ENCODE data around the gene CFAP90. TPM values are rescaled to one million over a fixed set of nuclear protein-coding genes. Genes with fewer than 3 reads are reported as not detected.

Gene CFAP90
- polyA plus RNA-seq, 3 donors: 0.19 to 1.6 TPM; not detected in 1

- H3K27ac ChIP-seq (ENCODE audit: low read depth, low read length): no peak overlapping the region
- 1% methylated on average over 41 of the region's 41 CpGs for WGBS, 3 donors
Observed at GRCh38 chr5:7869474-7870136, 18.7 kb upstream of the CFAP90 start.

- 0 to 1% (median 0%) methylated on average over 71 to 83 of the region's 83 CpGs for WGBS, 3 donors
Observed at GRCh38 chr5:7868773-7869473, 18.0 kb upstream of the CFAP90 start, which contains the start of the genes FASTKD3 and MTRR. Gene FASTKD3 (minus strand): TSS chr5:7869031. CDS start chr5:7868083, 948 bp downstream. Gene MTRR (plus strand): TSS chr5:7869148. CDS start chr5:7870795, 1,647 bp downstream.

GRCh38 chr5:7868427-7868772 is 17.5 kb upstream of the CFAP90 start:
- 0% methylated on average over 8 of the region's 8 CpGs for WGBS, 3 donors

More at GRCh38 chr5:7868773-7869473, 18.0 kb upstream of the CFAP90 start, which contains the start of the genes FASTKD3 and MTRR:
- H3K27ac ChIP-seq (ENCODE audit: low read depth, low read length): no peak within 1 kb of the TSS

GRCh38 chr5:7867260-7867659 is 16.3 kb upstream of the CFAP90 start:
- H3K27ac ChIP-seq (ENCODE audit: low read depth, low read length): no peak overlapping the region
- 51 to 76% (median 66%) methylated on average over 3 of the region's 3 CpGs for WGBS, 3 donors

More at GRCh38 chr5:7868427-7868772, 17.5 kb upstream of the CFAP90 start:
- H3K27ac ChIP-seq (ENCODE audit: low read depth, low read length): no peak overlapping the region

GRCh38 chr5:7866196-7866595 is 15.3 kb upstream of the CFAP90 start:
- WGBS, 3 donors: 80 to 92% (median 87%) methylated on average over 2 of the region's 2 CpGs
- no peak overlapping the region for H3K27ac ChIP-seq (ENCODE audit: low read depth, low read length)

DNA sequence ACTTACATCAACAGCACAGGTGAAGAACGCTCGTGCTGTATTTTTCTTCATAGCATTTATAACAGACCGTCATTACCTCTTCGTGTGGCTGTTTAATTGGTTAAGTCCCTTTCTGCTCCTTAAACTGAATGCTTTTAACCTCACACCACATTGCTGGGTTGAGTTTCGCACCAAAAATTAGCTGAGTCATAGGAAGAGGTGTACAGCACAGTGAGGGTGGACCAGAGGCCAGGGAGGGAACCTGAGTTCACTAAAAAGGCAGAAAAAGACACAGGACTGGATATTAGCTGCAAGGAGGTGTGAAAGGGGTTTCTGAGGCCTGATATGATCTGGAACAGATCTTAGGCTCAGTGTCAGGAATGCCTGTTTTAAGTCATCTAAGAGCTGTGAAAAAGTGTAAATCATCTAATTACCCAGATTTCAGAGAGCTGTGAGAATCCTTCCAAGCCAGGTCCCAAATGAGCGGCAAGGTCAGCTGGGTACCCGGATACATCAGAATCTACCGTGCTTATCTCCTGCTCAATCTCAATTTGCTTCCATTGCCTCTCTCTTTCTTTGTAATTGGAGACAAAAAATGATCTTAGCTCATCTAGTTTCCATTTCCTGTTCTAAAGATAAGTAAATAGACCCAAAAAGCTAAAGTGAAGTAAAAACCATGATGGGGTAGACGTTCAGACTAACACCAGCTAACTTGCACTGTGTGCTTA is 7.1 kb upstream of the CFAP90 start:
- H3K27ac ChIP-seq (ENCODE audit: low read depth, low read length): no peak overlapping the region
- 61 to 80% (median 67%) methylated on average over 9 of the region's 9 CpGs for WGBS, 3 donors

- 77 to 85% (median 84%) methylated on average over 5 of the region's 5 CpGs for WGBS, 3 donors
- no peak overlapping the region for H3K27ac ChIP-seq (ENCODE audit: low read depth, low read length)
Observed at GRCh38 chr5:7857361-7857760, 6.4 kb upstream of the CFAP90 start.

DNA sequence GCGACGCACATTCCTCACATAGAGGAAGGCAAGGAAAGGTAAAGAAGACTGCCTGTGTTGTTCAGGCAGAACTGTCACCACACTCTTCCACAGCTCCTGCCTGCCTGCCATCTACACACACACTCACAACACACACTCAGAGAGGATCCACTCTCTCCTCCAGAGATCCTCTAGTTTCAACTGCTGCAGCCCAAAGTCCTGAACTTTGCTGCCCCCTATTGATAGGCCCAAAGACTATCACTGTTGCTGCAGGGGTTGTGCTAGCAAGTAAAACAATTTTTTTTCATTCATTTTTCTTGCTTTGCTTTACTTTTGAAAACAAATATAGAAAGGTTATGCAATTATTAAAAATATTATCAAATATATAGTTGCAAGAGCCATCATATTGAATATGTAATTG is 5.9 kb upstream of the CFAP90 start:
- WGBS, 3 donors: 96 to 100% (median 98%) methylated on average over 2 of the region's 2 CpGs
- H3K27ac ChIP-seq (ENCODE audit: low read depth, low read length): no peak overlapping the region

DNA sequence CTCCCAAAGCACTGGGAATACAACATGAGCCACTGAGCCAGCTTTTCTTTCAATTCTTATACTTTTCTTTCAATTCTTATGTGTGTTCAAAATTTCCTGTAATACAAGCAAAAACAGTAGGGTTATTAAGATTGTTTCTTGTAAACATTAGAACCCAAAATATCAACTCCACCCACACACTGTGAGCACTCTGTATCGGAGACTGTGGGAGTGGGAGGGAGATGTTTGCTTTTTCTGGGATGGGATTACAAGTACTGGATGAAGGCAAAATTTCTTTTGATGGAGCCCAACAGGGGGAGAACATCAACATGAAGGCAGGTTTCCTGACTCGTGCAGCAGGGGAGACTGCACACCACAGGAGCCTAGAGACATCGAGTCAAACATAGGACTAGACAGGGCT is 4.7 kb upstream of the CFAP90 start:
- WGBS, 3 donors: 68 to 79% (median 69%) methylated on average over 3 of the region's 3 CpGs
- H3K27ac ChIP-seq (ENCODE audit: low read depth, low read length): no peak overlapping the region

GRCh38 chr5:7852988-7853387 is 2.1 kb upstream of the CFAP90 start:
- 63 to 92% (median 72%) methylated on average over 2 of the region's 2 CpGs for WGBS, 3 donors
- no peak overlapping the region for H3K27ac ChIP-seq (ENCODE audit: low read depth, low read length)

GRCh38 chr5:7852542-7852941 is 1.6 kb upstream of the CFAP90 start:
- no peak overlapping the region for H3K27ac ChIP-seq (ENCODE audit: low read depth, low read length)
- 55 to 88% (median 67%) methylated on average over 1 of the region's 1 CpG for WGBS, 3 donors

DNA sequence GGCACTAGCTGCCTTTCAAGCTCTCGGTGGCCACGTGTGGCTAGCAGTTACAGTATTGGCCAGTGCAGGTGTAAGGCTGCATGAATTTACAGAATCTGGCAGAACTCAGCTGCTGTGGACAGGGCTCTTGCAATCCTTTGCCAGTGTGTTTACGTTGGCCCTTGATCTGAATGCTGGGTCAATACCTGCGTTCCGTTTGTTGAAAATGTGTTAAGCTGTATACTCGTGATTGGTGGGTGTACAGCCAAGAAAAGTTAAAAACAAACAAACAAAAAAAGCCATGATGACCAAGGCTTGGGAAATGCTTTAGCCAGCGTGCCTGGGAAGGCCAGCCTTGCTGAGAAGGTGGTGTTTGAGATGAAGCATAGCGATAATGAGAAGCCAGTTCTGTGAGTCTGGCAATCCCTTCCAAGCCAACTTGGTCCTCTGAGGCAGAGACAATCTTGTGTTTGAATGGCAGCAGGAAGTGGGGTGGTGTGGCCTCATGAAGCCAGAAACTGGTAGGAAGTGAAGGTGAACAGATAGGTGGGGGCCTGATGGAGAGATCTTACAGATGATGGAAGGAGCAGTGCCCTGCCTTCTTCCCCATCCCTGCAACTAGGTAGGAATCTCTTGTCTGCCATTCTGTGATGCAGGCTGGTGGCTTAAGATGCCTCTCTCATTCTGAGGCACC is 820 bp upstream of the CFAP90 start:
- H3K27ac ChIP-seq (ENCODE audit: low read depth, low read length): no peak overlapping the region
- WGBS, 3 donors: 31 to 86% (median 79%) methylated on average over 8 of the region's 8 CpGs

GRCh38 chr5:7851240-7851592 is 283 bp upstream of the CFAP90 start:
- WGBS, 3 donors: 26 to 65% (median 63%) methylated on average over 16 of the region's 16 CpGs

DNA sequence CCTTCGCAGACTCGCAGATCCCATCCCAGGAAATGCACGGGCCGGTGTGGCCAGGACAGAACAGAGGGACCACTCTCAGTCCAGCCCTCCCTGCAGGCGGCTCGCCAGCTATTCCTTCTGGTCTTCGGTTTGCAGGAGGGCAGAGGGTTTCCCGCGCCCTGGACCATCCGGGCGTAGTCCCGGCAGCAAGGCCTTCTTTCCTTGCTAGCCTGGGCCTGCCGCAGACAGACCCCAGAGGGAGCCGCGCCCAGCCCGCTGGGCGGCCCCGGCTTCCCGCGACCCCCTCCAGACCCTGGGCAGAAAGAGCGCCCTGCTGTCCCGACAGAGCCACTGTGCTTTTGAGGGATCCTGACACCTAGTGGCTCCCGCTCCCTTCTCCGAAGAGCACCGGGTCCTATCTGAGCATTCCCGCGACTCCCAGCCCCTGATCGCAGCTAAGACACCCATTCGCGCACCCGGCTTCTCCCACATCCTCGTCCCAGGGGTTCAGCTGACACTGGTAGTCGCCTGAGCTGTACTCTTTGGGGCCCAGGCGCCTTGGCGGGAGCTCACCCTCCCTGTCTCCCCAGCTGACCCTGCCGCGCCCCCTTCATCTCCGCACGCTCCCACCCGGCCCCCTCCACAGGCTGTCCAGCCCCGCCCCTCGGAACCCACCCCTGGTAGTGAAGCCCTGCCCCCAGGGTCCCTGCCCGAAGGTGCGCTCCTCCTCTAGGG is 1.1 kb downstream of the CFAP90 start:
- 4 to 15% (median 7%) methylated on average over 42 to 44 of the region's 44 CpGs for WGBS, 3 donors
- H3K27ac ChIP-seq (ENCODE audit: low read depth, low read length): no peak overlapping the region

More at GRCh38 chr5:7851240-7851592, 283 bp upstream of the CFAP90 start:
- no peak overlapping the region for H3K27ac ChIP-seq (ENCODE audit: low read depth, low read length)

DNA sequence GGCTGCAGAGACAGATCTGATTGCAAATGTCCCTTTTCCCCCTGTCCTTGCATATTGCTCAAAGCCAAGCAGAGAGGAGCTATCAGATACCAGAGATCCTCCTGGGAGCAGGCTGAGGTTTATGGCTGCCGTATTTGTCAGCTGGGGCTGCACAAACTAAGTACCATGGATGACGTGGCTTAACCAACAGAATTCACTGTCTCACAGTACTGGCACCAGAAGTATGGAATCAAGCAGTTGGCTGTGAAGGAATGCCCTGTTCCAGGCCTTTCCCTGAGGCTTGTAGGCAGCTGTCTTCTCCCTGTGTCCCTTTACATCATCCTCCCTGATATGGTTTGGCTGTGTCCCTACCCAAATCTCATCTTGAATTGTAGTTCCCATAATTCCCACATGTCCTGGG is 2.6 kb downstream of the CFAP90 start:
- H3K27ac ChIP-seq (ENCODE audit: low read depth, low read length): no peak overlapping the region
- WGBS, 3 donors: 69 to 88% (median 75%) methylated on average over 2 of the region's 2 CpGs

DNA sequence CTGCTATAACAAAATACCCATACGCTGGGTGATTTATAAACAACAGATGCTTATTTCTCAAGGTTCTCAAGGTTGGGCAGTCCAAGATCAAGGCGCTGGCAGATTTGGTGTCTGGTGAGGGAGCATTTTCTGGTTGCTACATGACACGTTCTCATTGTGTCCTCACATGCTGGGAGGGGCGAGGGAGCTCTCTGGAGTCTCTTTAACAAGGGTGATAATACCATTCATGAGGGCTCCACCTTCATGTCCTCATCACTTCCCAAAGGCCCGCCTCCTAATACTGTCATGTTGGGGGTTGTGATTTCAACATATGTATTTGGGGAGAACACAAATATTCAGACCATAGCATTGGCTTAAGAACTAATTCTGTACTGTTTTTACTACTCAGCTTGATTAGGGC is 4.6 kb downstream of the CFAP90 start:
- 77 to 88% (median 87%) methylated on average over 5 of the region's 5 CpGs for WGBS, 3 donors
- no peak overlapping the region for H3K27ac ChIP-seq (ENCODE audit: low read depth, low read length)

DNA sequence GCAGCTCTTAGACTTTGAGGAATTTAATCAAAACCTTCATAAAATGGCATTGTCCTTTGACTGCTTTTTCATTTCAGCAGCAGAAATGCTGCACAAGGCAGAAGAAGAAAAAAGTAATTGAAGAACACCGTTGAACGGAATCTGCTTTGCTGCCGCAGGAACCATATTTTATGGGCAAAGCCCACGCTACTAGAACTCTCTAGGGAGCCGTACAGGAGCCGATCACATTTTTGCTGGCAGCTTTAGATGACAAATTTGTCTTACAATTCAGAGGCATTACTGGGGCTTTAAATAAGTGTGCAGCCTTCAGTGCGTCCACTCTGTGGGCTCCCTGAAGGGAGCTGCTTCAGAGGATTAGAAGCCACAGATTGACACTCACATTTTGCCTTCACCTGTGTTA is 5.4 kb downstream of the CFAP90 start:
- WGBS, 3 donors: 59 to 92% (median 76%) methylated on average over 7 of the region's 7 CpGs
- no peak overlapping the region for H3K27ac ChIP-seq (ENCODE audit: low read depth, low read length)

GRCh38 chr5:7844901-7845300 is 6.0 kb downstream of the CFAP90 start:
- H3K27ac ChIP-seq (ENCODE audit: low read depth, low read length): no peak overlapping the region
